ENCODE data around the gene ZFPM1.

The ZFPM1 gene

DNA sequence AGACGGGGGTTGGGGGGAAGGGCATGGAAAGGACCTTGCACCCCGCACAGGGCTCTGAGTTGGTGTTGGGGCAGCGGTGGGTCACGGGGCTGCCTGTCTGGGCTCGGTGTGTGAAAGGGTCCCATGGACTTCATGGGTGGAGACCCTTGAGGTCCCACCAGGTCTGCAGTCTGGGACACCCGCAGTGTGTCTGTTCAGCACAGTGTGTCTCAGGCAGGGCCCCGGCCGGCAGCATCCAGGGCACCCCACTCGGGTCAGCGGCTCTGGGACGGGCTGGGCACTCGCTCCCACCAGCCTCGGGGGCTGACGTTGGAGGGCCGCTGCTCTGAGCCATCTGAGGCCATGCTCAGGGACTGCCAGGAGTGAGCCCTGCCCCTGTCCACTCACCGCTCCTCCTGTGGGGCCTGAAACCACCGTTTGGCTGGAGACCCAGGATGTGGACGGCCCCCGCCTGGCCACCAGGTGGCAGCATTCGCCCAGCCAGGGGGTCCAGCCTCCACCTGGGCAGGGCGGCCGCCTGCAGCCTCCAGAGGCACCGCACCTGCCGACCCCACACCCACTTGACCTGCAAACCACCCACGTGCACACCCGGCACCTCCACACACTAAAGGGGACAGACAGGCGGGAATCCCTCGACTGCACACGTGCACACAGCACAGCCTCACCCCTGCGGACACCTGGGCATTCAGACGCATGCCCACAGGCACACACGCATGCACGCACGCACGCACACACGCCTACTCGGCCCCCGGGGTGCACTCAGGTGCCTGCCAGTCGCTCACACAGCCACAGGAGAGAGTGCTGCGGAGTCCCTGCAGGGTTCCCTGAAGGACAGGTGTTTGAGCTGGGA is 10.1 kb upstream of the ZFPM1 start:
- Histone ChIP-seq H3K27me3 (ENCODE audit: insufficient read depth, low read length) (no peaks in the 10 kb centered on the region), H3K36me3 (ENCODE audit: insufficient read depth, low read length) (no peaks in the 10 kb centered on the region), H3K79me2 (ENCODE audit: control insufficient read depth, insufficient read depth, low read length, unreplicated experiment) (no peaks in the 10 kb centered on the region), H3K27ac (ENCODE audit: low read depth, low read length) (no peak overlapping the region), H2AFZ (ENCODE audit: low read length, unreplicated experiment) (no peak overlapping the region), H3K4me1 (ENCODE audit: control insufficient read depth, insufficient read depth, low read length, unreplicated experiment) (no peaks in the 10 kb centered on the region), H3K4me3 (ENCODE audit: low read depth, low read length) (no peak overlapping the region)

DNA sequence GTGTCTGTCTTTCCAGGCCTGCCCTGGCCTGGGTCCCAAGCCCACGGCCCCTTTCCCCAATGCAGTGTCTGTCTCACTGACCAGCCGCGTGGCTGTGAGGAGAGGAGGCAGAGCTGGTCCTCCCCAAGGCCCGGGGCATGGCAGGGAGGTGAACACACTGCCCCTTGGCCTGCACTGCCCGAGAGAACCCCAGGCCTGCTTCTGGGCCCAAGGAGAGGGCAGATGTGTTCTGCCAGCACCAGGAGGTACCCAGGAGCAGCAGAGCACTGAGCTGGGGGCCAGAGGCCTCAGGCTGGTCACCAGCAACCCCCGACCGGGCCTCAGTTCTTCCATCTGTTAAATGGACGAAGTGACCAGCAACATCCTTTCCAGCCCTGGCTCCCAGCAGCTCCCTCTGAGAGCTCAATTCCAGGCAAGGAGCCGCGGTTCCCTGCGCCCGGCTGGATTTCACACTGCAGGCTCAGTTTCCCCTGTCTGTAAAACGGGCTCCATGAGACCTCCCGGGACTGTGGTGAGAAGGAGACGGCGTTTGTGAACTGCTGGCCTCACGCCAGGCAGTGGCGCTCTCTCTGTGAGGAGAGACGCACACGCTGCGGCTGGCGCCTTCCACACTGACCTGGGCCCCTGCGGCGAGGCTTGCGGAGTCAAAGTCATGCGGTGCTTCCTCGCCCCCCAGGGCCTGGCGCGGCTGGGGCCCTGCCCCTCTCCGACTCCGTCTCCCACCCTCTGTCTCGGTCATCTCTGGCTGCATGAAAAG is 8.1 kb upstream of the ZFPM1 start:
- Histone ChIP-seq H3K4me3 (ENCODE audit: low read depth, low read length) (no peak overlapping the region), H3K27ac (ENCODE audit: low read depth, low read length) (no peak overlapping the region)

DNA sequence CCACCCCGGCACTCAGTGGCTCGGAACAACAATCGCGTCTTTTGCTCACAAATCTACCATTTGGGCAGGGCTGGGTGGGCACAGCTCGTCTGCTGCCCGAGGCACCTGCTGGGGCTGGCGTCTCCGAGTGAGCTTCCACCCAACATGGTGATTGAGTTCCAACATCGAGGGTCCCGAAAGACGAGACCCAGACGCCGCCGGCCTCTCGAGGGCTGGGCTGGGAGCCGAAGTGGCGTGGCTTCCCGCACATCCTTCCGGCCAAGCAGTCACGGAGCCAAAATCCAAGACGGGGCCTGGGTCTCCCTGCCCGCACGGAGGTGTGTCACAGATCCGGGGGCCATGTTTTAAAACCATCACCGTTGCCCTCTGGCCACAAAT is 7.5 kb upstream of the ZFPM1 start:
- no peaks in the 10 kb centered on the region for H3K4me1 ChIP-seq (ENCODE audit: control insufficient read depth, insufficient read depth, low read length, unreplicated experiment)
- no peaks in the 10 kb centered on the region for H3K27me3 ChIP-seq (ENCODE audit: insufficient read depth, low read length)
- H2AFZ ChIP-seq (ENCODE audit: low read length, unreplicated experiment) = no peak overlapping the region
- no peak overlapping the region for H3K4me3 ChIP-seq (ENCODE audit: low read depth, low read length)
- no peaks in the 10 kb centered on the region for H3K79me2 ChIP-seq (ENCODE audit: control insufficient read depth, insufficient read depth, low read length, unreplicated experiment)
- no peak overlapping the region for H3K27ac ChIP-seq (ENCODE audit: low read depth, low read length)
- no peaks in the 10 kb centered on the region for H3K36me3 ChIP-seq (ENCODE audit: insufficient read depth, low read length)

More for the DNA sequence above, 8.1 kb upstream of the ZFPM1 start:
- Histone ChIP-seq H3K27me3 (ENCODE audit: insufficient read depth, low read length) (no peaks in the 10 kb centered on the region), H3K79me2 (ENCODE audit: control insufficient read depth, insufficient read depth, low read length, unreplicated experiment) (no peaks in the 10 kb centered on the region), H3K4me1 (ENCODE audit: control insufficient read depth, insufficient read depth, low read length, unreplicated experiment) (no peaks in the 10 kb centered on the region), H2AFZ (ENCODE audit: low read length, unreplicated experiment) (no peak overlapping the region), H3K36me3 (ENCODE audit: insufficient read depth, low read length) (no peaks in the 10 kb centered on the region)

DNA sequence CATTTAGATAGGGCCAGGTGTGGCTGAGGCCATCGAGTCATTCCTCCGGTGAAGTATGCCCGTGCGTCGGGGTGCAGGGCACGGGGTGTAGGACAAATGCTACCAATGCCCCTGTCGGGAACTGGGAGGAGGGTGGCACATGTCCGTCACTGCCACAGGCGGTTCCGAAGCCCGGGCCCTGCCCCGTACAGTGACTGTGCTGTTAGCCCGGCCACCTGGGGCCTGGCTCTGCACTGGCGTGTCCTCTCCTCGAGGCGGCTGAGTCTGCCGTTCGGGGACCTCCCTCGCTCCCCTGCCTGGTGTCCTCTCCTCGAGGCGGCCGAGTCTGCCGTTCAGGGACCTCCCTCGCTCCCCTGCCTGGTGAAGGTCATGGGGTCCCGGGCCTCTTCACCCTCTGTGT is 7.0 kb upstream of the ZFPM1 start:
- Histone ChIP-seq H3K4me3 (ENCODE audit: low read depth, low read length) (no peak overlapping the region), H3K27me3 (ENCODE audit: insufficient read depth, low read length) (no peaks in the 10 kb centered on the region), H3K36me3 (ENCODE audit: insufficient read depth, low read length) (no peaks in the 10 kb centered on the region), H2AFZ (ENCODE audit: low read length, unreplicated experiment) (no peak overlapping the region), H3K79me2 (ENCODE audit: control insufficient read depth, insufficient read depth, low read length, unreplicated experiment) (no peaks in the 10 kb centered on the region), H3K4me1 (ENCODE audit: control insufficient read depth, insufficient read depth, low read length, unreplicated experiment) (no peaks in the 10 kb centered on the region), H3K27ac (ENCODE audit: low read depth, low read length) (no peak overlapping the region)

DNA sequence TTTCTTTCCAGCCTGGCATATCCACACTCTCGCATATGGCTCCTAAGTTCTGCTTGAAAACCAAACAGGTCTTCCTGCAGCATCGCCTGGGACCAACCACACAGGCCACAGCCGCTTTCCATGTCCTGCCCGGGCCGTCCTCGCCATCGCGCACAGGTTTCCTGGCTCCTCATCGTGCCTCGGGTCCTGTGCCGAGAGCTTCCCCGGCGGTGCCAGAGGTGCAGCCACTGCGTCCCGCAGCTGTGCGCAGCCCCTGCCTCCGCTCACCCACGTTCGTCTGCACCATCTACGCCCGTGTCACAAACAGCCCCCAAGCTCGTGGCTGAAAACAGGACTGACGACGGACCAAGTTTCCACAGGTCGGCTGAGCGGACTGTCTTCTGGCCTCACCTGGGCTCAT is 6.3 kb upstream of the ZFPM1 start:
- Histone ChIP-seq H3K4me3 (ENCODE audit: low read depth, low read length) (no peak overlapping the region), H3K27ac (ENCODE audit: low read depth, low read length) (no peak overlapping the region), H3K27me3 (ENCODE audit: insufficient read depth, low read length) (no peaks in the 10 kb centered on the region), H3K4me1 (ENCODE audit: control insufficient read depth, insufficient read depth, low read length, unreplicated experiment) (peaks cover under 1% of the 10 kb centered on the region), H3K79me2 (ENCODE audit: control insufficient read depth, insufficient read depth, low read length, unreplicated experiment) (no peaks in the 10 kb centered on the region), H3K36me3 (ENCODE audit: insufficient read depth, low read length) (no peaks in the 10 kb centered on the region), H2AFZ (ENCODE audit: low read length, unreplicated experiment) (no peak overlapping the region)

DNA sequence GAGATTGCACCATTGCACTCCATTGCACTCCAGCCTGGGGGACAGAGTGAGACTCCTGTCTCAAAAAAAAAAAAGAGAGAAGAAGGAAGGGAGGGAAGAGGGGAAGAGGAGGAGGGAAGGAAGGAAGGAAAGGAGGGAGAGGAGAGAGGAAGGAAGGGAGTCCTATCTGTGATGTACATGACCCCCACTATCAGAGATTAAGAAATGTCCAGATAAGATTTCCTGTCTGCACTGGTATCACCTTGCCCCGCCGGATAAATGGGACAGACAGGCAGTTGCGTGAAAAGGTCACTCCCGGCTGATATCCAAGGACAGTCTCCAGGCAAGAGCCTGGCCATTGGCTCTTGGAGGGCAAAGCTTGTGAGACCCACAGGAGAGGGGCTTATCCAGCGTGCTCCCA is 5.2 kb upstream of the ZFPM1 start:
- peaks cover 5% of the 10 kb centered on the region for H3K4me1 ChIP-seq (ENCODE audit: control insufficient read depth, insufficient read depth, low read length, unreplicated experiment)
- H3K27ac ChIP-seq (ENCODE audit: low read depth, low read length) = no peak overlapping the region
- H2AFZ ChIP-seq (ENCODE audit: low read length, unreplicated experiment) = no peak overlapping the region

DNA sequence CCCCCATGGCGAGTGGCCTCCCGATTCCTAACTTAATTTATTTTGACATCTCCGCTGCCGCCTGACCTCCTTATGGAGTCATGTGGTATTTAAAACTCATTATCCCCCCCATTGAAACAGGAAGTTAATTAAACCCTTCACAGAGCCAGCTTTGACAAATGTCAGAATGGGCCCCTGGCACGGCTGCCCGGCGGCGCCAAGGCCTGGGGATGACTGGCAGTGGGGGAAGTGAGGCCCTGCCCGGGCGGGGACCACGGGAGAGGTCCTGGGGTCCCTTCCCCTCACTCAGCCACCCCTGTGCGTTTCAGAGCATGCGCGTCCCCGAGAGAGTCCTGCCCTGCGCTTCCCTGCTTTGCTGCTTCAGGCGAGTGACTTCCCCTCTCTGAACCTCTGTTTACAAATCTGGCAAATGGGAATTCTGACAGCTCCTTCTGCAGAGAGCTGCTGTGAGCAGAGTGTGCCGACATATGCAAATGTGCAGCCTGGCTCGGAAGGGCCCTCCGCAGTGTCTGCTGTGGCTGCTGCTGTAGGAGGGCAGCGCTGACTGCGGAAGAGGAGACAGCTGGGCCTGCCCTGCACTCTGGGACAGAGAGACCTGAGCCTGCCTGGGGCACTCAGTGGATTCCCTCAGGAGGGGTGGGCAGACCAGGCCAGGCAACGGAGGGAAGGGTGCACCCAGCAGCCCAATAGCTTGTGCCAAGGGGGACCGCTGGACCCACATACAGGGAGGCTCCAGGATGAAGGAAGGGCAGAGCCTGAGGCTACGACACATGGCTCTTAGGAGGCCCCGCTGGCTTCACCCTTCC is 4.4 kb upstream of the ZFPM1 start:
- no peak overlapping the region for H3K4me3 ChIP-seq (ENCODE audit: low read depth, low read length)
- H3K79me2 ChIP-seq (ENCODE audit: control insufficient read depth, insufficient read depth, low read length, unreplicated experiment) = no peaks in the 10 kb centered on the region
- H2AFZ ChIP-seq (ENCODE audit: low read length, unreplicated experiment) = no peak overlapping the region
- H3K27ac ChIP-seq (ENCODE audit: low read depth, low read length) = no peak overlapping the region
- no peaks in the 10 kb centered on the region for H3K36me3 ChIP-seq (ENCODE audit: insufficient read depth, low read length)
- peaks cover 5% of the 10 kb centered on the region for H3K4me1 ChIP-seq (ENCODE audit: control insufficient read depth, insufficient read depth, low read length, unreplicated experiment)
- no peaks in the 10 kb centered on the region for H3K27me3 ChIP-seq (ENCODE audit: insufficient read depth, low read length)

More for the DNA sequence above, 5.2 kb upstream of the ZFPM1 start:
- H3K27me3 ChIP-seq (ENCODE audit: insufficient read depth, low read length) = no peaks in the 10 kb centered on the region
- no peaks in the 10 kb centered on the region for H3K79me2 ChIP-seq (ENCODE audit: control insufficient read depth, insufficient read depth, low read length, unreplicated experiment)
- no peaks in the 10 kb centered on the region for H3K36me3 ChIP-seq (ENCODE audit: insufficient read depth, low read length)
- H3K4me3 ChIP-seq (ENCODE audit: low read depth, low read length) = no peak overlapping the region

DNA sequence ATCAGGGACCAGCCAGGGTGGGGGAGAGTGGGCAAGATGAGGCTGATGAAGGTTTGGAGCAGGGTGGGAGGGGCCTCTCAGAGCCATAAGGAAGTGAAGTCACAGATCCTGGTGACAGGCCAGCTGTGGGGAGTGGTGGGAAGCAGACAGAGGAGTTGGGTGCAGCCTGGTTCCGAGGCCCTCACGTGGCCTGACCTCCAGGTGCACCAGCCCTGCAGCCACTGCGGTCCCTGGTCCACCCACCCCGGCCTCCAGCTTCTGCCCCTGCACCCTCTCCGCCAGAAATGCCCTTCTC is 3.9 kb upstream of the ZFPM1 start:
- H2AFZ ChIP-seq (ENCODE audit: low read length, unreplicated experiment) = no peak overlapping the region
- no peak overlapping the region for H3K27ac ChIP-seq (ENCODE audit: low read depth, low read length)
- H3K4me3 ChIP-seq (ENCODE audit: low read depth, low read length) = no peak overlapping the region
- peaks cover 7% of the 10 kb centered on the region for H3K4me1 ChIP-seq (ENCODE audit: control insufficient read depth, insufficient read depth, low read length, unreplicated experiment)
- no peaks in the 10 kb centered on the region for H3K27me3 ChIP-seq (ENCODE audit: insufficient read depth, low read length)
- no peaks in the 10 kb centered on the region for H3K79me2 ChIP-seq (ENCODE audit: control insufficient read depth, insufficient read depth, low read length, unreplicated experiment)
- H3K36me3 ChIP-seq (ENCODE audit: insufficient read depth, low read length) = no peaks in the 10 kb centered on the region

DNA sequence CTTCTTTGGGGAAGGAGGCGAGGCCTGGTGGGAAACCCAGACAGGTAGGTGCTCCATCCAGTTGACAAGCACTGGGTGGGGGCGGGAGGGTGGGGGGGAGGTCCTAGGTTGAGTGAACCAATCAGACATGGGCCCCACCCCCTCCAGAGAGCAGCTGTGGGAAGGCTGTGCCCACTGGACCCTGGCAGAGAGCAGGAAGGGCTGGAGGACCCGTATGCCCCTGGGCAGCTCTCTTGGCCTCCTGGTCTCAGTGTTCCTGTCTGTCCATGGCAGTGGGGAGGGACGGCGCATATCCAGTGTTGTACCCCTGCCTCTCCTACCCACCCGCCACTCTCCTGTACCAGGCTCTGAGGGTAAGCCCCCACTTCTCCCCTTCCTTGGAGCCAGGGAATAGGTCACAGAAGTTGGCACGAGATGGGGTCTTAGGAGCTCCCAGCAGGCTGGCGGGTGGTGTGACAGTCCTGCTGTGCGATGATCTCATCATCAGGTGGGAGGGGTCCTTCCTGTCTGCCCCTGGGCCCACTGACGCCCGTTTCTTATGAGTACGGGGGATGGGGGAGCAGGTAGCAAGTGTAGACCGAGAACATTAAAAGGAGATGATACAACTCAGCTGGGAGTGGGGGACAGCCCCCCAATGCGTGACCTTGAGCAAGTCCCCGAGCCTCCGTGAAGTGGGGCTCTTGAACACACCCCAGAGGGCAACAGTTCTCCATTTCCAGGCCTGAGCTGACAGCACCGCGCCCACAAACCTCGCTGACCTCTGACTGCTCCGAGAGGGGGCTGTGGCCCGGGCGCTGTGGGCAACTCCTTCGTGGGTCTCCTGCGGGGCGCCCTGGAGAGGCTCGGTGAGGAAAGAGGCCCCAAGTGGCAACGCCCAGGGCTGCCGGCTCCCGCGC is 1.2 kb upstream of the ZFPM1 start:
- Histone ChIP-seq H3K4me3 (ENCODE audit: low read depth, low read length) (peak overlapping the region; percentile 76), H2AFZ (ENCODE audit: low read length, unreplicated experiment) (no peak overlapping the region), H3K4me1 (ENCODE audit: control insufficient read depth, insufficient read depth, low read length, unreplicated experiment) (peaks cover 18% of the 10 kb centered on the region), H3K27me3 (ENCODE audit: insufficient read depth, low read length) (no peaks in the 10 kb centered on the region), H3K79me2 (ENCODE audit: control insufficient read depth, insufficient read depth, low read length, unreplicated experiment) (peaks cover 9% of the 10 kb centered on the region), H3K36me3 (ENCODE audit: insufficient read depth, low read length) (no peaks in the 10 kb centered on the region), H3K27ac (ENCODE audit: low read depth, low read length) (no peak overlapping the region)
